Stimulated activated CD4-positive, alpha-beta T cell treated with anti-CD3 and anti-CD28 coated beads, TNF-alpha, amount 100 ng/mL, for 1 hour (primary cell): ENCODE results near the gene UQCR11.

ENCODE experiments used
- DNase-seq, 3 donors: peaks; one replicate each; pipeline ENCODE4 v3.0.0-alpha.2; 2020; ENCODE audit warnings: low read depth in 3 of 3, low spot score in 1 of 3

UQCR11 gene

GRCh38 chr19:1592755-1593500, 12.3 kb downstream of the UQCR11 start, which contains the start of gene MBD3:
MBD3 (minus strand) TSS chr19:1592865; CDS start chr19:1592631, 234 bp downstream.
- DNase-seq: peak; percentile 68 to 82 (median 79)

DNA sequence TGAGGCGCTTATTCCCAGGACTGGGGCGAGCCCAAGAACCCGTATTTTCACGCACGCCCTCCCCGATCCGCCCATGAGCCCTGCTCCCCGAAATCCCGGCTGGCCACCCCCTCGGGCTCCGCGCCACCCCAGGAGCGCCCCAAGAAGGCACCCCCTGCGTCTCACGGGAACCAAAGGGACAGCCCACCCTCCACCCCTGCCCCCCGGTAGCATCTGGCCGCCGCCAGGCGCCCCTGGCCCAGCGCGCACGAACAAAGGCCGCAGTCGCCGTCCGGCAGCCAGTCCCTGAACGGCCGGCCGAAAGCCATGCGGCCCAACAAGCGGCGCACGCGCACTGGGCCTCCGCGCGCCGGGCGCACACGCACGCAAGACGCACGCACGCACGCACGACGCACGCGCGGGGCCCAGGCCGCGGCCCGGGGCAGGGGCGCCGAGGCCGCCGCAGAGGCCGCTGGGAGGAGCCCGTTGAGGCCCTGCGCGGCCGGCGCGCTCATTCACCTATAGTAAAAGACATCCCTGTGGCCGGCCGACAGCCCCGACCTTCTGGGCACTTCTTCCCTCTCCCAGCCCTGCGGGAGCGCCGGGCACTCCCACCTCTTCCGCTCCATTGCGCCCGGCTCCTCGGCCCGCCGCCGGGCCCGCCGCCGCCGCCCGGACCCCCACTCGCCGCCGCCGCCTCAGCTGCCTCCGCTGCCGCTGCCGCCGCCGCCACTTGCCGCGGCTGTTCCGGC, 13.1 kb downstream of the UQCR11 start:
- DNase-seq: peak; percentile 62 to 75 (median 67)

DNA sequence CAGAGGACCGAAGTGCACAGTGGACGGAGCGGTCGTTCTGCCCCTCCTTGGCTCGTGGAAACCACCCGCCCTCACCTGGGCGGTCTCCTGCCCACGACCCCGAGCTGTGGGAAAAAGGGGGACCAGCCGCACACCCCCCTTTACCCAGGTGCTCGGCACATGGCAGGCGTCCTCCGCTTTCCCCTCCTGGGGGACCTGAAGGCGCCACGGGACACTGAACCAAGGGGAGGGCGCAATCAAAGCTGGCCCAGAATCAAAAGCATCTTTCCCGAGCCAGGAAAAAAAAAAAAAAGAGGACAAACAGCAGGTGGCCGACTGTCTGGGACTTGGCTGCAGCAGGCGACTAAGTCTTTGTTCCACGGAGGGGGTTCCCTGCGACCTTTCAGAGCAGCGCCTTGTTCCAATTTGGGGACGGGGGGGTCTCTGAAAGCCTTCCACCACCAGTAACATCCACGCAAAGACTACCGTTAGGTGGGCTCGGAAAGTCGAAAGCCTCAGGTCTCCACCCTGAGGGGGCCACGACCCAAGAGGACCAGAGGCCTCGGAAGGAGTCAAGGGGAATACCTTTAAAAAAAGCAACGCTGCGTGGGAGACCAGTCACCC, 13.7 kb downstream of the UQCR11 start:
- no peak for DNase-seq

DNA sequence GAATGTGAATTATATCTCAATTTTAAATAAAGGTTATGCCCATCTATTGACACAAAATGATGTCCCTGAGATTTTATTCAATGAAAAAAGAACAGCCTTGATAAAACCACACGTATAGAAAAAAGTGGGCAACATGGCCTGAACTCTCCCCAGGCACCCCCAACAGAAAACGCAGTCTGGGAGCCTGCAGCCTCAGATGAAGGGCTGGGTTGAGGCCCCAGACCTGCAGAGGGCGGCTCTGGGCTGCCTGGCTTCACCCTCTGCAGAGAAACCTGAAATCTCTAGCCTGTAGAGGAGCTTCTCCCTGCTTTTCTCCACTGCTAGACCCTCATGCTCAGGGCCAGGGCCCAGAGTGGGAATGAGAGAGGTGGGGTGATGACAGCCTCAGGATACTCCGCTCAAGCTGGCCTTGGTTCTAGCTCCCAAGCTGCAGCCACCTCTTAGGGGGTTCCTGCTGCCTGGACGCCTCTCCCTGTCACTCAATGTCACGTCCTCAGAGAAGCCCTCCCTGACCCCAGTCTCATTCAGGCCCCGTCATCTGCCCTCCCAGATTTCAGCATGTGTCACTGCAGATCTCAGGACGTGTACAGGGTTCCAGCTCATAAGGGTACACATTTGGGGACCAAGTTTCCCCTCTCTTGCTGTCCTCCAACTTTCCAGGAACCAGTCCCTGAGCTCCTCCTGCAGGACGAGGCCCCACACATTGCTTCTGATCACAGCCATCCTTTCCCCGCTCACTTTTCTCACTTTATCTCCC, 14.4 kb downstream of the UQCR11 start:
- DNase-seq: no peak

DNA sequence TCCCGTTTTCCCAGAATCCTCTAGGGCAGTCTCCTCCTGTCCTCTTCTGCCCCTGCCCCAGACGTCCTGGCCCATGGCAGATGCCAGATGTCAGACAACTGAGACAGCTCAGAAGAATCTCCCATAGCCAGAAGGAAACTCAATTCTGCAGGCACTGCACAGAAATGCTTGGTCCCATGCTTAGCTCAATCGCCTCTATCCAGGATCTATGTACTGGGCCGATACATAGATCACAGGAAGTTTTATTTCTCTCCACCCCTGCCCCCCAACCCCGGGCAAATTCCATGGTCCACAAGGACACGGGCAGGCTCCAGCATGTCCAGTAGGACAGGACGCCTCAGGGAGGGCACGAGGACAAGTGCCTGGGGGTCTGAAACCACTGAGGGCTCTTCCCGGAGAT, 17.4 kb downstream of the UQCR11 start:
- no peak for DNase-seq

DNA sequence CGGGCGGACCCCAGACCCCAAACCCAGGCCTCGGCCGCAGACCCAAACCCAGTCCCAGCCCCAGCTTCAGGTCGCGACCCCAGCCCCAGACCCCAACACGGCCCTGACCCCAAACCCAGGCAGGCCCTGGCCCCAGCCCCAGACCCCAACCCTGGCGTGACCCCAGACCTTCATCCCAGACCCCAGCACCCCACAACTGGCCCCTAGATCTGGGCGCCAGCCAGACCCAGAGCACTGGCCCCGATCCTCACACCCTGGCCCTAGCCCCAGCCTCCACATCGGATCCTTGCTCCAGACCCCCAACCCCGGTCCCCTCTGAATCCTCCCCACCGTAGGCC, 20.1 kb downstream of the UQCR11 start:
- no peak for DNase-seq

DNA sequence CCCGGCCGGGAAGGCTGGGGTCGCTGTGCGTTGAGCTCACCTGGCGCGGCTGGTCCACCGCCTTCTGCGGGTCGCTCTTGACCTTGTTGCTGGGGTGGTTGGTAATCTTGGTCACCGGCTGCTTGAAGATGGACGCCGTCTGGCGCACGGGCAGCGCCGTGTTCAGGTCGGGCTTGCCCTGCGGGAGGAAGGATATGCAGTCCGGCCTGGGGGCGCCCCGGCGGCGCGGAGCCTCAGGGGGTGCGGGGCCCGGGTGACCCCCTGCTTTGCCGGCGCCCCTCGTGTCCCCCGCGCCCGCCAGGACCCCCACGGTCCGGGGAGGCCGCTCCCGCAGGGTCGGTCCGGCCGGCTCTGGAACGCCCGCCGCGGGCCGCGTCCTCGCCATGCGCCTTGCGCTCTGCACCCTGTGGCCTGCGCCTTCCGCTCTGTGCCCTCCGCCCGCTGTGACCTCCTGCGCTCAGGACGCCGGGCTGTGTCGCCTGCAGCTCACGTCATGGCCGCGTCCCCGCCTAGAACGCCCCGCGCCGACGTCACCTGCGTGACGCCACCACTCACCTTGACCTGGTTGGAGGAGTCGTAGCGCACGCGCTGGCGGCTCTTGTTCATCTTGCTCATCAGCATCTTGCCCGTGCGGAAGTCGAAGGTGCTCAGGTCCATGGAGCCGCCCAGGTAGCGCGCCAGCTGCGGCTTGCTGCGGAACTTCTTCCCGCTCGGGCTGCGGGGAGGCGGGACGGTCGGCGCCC, 20.6 kb downstream of the UQCR11 start:
- no peak for DNase-seq

- DNase-seq: no peak
These were observed 23.1 kb downstream of the UQCR11 start for GRCh38 chr19:1582201-1582600.

DNA sequence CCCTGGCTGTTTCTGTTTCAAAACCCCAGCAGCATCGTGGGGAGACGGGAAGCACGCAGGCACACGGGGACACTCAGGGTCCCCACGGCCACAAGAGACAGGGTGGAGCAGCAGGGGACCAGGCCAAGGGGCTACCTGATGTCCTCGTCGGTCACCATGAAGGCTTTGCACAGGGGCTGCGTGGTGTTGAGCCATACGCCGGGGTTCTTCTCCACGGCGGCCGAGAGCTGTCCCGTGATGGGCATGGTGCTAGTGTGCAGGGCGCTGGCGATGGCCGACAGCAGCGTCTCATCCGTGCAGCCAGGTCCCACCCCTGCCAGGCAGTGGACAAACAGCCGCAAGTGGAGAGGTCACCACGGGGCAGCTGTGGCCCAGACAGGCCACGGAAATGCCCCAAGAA, 24.3 kb downstream of the UQCR11 start:
- DNase-seq: no peak

GRCh38 chr19:1580382-1580781, 24.9 kb downstream of the UQCR11 start:
- DNase-seq: no peak

GRCh38 chr19:1579222-1579621, 26.0 kb downstream of the UQCR11 start:
- no peak for DNase-seq

DNA sequence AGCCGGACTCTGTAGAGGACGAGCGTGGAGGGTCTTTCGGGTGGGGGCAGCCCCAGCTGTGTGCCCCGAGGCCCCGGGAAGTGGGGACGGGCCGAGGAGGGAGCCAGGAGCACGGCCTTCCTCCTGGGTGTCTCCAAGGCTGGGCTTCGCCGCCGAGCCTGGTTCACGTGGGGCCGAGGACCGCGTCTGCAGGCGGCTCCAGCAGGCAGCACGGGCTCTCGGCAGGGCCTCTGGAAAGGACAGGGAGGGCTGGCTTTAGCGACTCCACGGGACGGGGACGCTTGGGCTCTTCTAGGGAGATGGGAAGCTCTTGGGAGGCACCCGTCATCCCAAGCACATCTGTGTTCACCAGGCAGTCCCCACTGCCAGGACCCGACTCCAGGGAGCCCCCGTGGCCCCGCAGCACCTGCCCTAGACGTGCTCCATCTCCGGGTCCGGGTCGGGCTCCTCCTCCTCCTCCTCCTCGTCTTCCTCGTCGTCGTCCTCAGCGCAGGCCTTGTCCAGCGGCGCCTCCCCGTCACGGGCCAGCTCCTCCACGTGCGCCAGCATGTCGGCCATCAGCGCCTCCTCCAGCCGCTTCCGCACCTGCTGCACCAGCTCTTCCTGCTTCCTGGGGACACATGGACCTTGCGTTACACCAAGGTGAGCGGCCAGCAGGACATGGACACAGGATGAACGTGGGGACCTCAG, 27.2 kb downstream of the UQCR11 start:
- DNase-seq: no peak

GRCh38 chr19:1577090-1577928, 28.0 kb downstream of the UQCR11 start:
- no peak for DNase-seq

GRCh38 chr19:1576242-1577089, 28.8 kb downstream of the UQCR11 start:
- DNase-seq: no peak

DNA sequence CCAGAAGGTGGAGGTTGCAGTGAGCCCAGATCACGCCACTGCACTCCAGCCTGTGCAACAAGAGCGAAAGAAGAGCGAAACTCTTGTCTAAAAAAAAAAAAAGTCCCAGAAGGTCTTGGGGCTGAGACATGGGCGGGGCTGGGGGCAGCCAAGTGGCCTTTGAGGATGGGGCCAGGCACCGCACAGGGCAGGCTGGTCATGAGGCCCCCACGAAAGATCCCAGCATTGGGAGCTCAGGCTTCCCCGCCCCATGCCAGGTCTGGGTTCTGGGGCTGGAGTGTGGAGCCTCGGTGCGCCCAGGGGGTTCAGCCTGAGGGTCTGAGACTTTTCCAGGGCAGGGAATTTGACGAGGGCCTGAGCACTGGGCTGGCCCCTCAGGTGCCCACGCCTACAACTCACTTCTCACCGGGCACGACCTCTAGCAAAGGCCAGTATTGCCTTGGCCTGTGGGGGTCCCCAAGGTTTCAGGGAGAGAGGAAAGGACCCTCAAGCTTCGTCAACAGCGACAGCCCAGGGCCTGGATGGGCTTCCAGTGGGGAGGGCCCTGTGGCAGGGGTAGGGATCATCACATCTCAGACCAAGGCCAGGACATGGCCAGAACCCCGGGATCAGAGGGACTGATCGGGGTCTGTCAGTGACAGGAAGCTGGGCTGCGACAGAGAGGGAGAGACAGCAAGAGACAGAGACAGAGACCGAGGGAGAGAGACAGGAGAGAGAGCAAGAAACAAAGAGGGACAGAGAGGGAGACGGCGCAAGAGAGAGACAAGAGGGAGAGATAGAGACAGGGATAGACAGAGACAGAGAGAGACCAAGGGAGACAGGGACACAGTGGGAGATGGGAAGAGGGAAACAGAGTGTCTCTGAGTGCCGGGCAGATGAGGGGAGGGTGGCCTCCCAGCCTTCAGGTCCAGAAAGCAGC, 29.7 kb downstream of the UQCR11 start:
- DNase-seq: no peak

DNA sequence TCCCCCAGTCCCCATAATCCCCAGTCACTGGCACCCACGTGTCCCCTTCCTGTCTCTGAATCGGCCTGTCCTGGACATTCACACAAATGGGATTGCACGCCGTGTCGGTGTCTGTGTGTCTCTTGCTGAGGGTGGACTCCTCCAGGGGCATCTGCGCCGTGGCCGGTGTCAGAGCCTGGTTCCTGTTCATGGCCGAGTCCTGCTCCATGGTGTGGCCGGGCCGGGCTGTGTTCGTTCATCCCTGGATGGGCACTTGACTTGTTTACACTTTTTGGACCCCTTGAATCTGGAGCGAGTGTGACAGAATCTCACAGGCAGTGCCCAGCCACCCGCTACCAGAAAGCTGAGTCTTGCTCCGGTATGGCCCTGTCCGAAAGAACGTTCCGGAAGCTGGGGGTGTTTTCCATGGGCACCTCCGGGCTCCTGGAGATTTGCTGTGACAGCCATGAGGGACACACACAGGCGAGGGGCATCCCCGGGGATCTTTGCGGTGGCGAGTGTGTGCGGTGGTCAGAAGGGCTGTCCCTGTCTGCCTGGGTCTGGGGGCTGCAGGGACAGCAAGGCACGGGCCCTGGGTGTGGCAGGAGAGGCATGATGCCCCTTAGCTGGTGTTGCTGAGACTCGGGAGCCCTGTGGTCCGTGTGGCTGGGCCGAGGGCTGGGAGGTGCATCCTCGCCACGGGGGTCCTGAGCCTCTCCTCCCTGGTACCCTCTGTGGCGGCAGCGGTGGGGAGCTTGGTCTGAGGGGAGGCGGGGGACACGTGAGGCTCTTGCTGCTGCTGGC, 30.7 kb downstream of the UQCR11 start:
- DNase-seq: no peak

DNA sequence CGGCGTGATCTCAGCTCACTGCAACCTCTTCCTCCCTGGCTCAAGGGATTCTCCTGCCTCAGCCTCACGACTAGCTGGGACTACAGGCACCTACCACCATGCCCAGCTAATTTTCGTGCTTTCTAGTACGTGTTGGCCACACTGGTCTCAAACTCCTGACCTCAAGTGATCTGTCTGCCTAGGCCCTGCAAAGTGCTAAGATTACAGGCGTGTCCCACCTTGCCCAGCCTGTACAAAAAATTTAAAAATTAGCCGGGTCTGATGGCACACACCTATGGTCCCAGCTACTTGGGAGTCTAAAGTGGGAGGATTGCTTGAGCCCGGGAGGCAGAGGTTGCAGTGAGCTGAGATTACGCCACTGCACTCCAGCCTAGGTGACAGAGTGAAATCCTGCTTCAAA, 32.5 kb downstream of the UQCR11 start:
- no peak for DNase-seq
